Activated naive CD8-positive, alpha-beta T cell treated with anti-CD3 and anti-CD28 coated beads for 36 hours (primary cell): ENCODE measurements around the gene MBD5. TPM values are rescaled to one million over a fixed set of nuclear protein-coding genes. Genes with fewer than 3 reads are reported as not detected.
"Not testable (repeated sequence)": the region's sequence is repeated elsewhere in the genome, so short reads cannot be mapped to it uniquely, and the experiment has no call there.

Source experiments
- DNase-seq: peaks from one replicate; pipeline ENCODE4 v3.0.0; 2021
- H3K27ac Mint-ChIP-seq: one replicate; pipeline ENCODE4 v1.8.0; 2022; ENCODE audit warnings: mild to moderate bottlenecking, moderate library complexity, mixed read lengths
- H3K27me3 Mint-ChIP-seq: one replicate; pipeline ENCODE4 v1.8.0; 2022; ENCODE audit warnings: mild to moderate bottlenecking, mixed read lengths
- H3K36me3 Mint-ChIP-seq: one replicate; pipeline ENCODE4 v1.8.0; 2021; ENCODE audit warnings: mild to moderate bottlenecking, mixed read lengths
- H3K4me1 Mint-ChIP-seq: one replicate; pipeline ENCODE4 v1.8.0; 2021; ENCODE audit warnings: mixed read lengths
- H3K4me3 Mint-ChIP-seq: one replicate; pipeline ENCODE4 v1.8.0; 2022; ENCODE audit warnings: mild to moderate bottlenecking, moderate library complexity, mixed read lengths
- H3K9me3 Mint-ChIP-seq: one replicate; pipeline ENCODE4 v1.8.0; 2022; ENCODE audit warnings: mixed read lengths
- total RNA-seq, 2 experiments: library from RNA; stranded (reverse); gene quantifications; one replicate each; pipeline ENCODE4 v1.2.3, GENCODE V29; 2021

Gene MBD5
- total RNA-seq, 2 experiments from 2014 or later, result 17.0 to 17.4 TPM

DNA sequence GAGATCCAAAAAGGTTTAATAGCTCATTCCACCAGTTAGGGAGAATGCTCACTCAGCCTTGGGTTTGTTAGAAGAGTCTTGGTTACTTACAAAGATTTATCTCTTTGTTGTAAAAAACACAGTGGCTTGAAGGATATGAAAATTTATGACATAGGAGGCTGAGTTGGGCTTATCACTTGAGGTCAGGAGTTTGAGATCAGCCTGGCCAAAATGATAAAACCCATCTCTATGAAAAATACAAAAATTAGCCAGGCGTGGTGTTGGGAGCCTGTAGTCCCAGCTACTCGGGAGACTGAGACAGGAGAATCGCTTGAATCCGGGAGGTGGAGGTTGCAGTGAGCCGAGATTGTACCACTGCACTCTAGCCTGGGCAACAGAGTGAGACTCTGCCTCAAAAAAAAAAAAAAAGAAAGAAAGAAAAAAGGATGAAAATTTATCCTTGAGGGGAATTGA is 522.2 kb downstream of the MBD5 start:
- not testable (repeated sequence) for H3K27me3 Mint-ChIP-seq, H3K27ac Mint-ChIP-seq, H3K9me3 Mint-ChIP-seq, H3K36me3 Mint-ChIP-seq, H3K4me3 Mint-ChIP-seq, DNase-seq
- H3K4me1 Mint-ChIP-seq, result peaks cover 61% of the 10 kb centered on the region

DNA sequence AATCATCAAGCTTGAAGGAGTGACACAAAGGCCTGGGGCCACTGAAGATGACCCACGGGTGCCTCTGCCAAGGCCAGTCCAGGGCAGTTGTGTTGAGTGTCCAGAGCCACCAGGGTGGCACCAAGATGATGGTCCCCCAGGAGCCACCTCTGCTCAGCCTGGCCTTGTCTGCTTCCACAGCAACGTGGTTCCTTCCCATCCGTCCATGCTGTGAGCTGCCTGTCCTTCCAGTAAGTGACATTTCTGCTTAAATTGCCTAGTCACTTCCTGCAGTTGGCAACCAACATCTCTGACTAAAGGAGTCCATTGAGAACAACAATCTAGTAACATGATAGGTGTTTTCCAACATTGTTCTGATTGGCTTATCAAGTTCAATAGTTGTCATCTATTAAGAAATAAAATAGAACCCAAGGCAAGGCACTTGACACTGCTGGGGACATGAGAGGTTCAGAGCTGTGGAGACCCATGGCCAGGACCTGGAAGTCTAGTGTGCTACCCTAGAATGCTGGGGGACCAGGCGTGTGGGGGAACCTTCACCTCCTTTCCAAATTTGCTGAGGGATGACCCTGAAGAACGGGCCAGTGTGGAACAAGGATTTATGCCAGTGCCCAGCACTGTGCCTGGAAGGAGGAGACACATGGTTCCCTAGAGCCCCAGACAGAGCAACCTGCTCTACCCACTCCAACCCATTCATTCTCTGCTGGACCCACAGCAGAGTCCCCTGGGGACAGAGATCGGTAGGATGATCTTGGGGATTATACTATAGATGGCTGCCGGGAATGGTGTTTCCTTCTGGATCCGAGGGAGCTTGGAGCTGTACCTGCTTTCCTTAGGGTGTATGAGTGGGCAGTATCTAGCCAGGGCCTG is 524.7 kb downstream of the MBD5 start:
- Mint-ChIP-seq H3K4me1 (peaks cover 38% of the 10 kb centered on the region), H3K27ac (peak overlapping the region; percentile 85), H3K4me3 (no peak overlapping the region), H3K27me3 (no peaks in the 10 kb centered on the region), H3K9me3 (peaks cover 4% of the 10 kb centered on the region), H3K36me3 (peaks cover 4% of the 10 kb centered on the region)
- DNase-seq, result no peak

DNA sequence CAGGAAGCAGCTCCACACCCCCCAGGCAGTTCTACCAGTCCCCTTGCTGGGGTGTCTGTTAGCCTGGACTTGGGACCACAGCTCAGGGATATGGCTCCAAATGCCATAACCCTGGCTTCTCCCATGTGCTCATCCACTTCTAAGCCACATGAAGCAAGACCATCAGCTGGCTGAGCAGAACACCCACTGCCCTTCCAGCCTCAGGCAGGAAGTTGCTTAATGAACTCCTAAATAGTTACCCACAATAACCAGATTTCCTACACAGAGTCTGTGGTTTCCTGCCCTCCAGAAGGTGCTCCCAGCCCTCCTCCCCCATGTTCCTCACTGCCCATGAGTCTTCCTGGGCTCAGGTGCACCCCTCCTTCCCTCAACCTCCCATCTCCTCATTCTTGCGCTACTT is 525.4 kb downstream of the MBD5 start:
- Mint-ChIP-seq H3K4me3 (no peak overlapping the region), H3K9me3 (peaks cover 4% of the 10 kb centered on the region)

DNA sequence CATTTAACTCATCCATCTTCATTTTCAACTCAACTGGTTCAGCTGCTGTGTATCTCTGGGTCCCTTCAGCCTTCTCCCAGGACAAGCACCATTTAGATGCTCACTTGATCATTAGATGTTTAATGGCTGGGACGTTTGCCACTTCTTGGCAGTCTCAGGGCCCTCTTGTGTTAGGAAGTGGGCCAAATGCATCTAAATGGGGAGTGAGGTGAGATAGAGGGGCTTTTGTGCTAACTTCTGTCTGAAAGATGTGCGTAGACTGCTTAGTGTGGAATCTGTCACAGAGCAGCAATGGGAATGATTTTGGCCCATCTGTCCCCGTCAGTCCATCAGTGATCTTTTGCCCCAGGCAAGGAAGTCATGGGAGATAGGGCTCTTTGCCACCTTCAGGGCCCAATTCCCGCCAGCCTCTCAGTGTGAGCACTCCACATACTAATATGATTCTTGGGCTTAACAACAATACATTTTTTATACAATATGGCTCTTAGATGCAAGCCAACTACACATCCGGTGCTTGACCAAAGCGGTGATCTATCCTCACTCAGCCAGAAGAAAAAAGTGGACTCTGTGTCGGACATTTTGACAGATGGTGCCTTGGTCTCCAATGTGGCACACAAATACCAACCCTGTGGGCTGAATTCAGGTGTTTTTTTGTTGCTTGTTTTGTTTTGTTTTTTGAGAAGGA is 528.0 kb downstream of the MBD5 start:
- no peak overlapping the region for H3K4me3 Mint-ChIP-seq
- H3K27ac Mint-ChIP-seq, result no peak overlapping the region
- H3K9me3 Mint-ChIP-seq, result peaks cover 4% of the 10 kb centered on the region
- no peak for DNase-seq
- H3K27me3 Mint-ChIP-seq, result no peaks in the 10 kb centered on the region
- no peaks in the 10 kb centered on the region for H3K36me3 Mint-ChIP-seq
- H3K4me1 Mint-ChIP-seq, result peaks cover 30% of the 10 kb centered on the region

More for the DNA sequence above, 525.4 kb downstream of the MBD5 start:
- no peak for DNase-seq
- Mint-ChIP-seq H3K4me1 (peaks cover 31% of the 10 kb centered on the region), H3K27ac (peak overlapping the region; percentile 85), H3K27me3 (no peaks in the 10 kb centered on the region), H3K36me3 (no peaks in the 10 kb centered on the region)

DNA sequence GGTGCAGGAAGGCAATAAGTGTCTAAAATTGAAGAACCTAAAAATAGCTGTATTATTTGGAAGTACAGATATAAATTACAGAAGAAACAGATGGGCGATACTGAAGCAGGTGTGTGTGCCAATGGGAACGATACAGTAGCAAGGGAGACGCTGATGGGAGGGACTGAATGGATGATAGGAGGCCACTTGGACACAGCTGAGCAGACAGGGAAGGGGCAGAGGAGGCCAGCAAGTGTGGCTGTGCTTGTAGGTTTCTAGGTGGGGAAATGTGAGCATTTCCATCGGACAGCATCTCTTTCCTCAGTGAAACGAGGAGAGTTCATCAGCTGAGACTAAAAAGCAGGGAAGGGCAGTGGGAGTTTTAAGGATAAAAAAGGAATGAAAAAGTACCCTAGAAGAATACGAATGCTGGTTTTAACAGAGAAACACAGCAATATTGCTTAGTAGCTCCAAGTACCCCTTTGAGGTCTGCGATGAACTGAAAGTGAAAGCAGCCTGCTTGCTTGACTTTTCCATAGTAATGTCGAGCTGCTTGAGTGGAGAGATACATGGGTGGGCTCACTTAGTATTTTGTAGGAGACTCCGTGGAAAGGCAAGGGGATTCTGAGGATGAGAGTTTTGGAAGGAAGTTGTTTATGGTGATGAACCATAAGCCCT is 531.9 kb downstream of the MBD5 start:
- DNase-seq, result no peak
- no peaks in the 10 kb centered on the region for H3K27me3 Mint-ChIP-seq
- H3K27ac Mint-ChIP-seq, result no peak overlapping the region
- peaks cover 4% of the 10 kb centered on the region for H3K4me1 Mint-ChIP-seq
- no peaks in the 10 kb centered on the region for H3K36me3 Mint-ChIP-seq
- no peaks in the 10 kb centered on the region for H3K9me3 Mint-ChIP-seq
- no peak overlapping the region for H3K4me3 Mint-ChIP-seq

DNA sequence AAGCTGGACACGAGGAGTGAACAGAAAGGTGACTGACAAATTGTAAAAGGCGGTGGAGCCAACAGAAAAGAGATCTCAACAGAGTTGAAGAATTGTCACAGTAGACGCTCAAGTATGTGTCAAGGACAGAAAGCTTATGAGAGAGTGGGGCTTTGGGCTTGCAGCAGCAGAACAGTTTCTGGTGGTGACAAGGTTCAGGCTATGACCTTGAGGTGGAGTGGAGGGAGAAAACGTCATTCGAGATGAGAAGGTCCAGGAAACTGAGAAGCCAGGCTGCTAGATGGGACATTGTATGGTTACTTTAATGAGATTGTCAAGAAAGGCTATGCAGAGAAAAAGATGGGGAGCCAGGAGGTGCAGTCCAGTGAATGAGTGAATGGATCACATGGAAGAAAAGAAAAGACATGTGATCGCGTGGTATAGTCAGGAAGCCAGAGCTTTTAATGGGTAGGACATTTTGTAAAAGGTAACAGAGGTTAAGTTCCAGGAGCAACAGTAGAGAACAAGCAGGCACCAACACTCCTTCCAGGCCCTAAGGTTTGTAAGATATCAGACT is 532.5 kb downstream of the MBD5 start:
- H3K27me3 Mint-ChIP-seq, result no peaks in the 10 kb centered on the region
- H3K4me1 Mint-ChIP-seq, result peaks cover 4% of the 10 kb centered on the region
- DNase-seq, result no peak
- no peaks in the 10 kb centered on the region for H3K36me3 Mint-ChIP-seq
- H3K27ac Mint-ChIP-seq, result no peak overlapping the region
- peaks cover 4% of the 10 kb centered on the region for H3K9me3 Mint-ChIP-seq
- no peak overlapping the region for H3K4me3 Mint-ChIP-seq

DNA sequence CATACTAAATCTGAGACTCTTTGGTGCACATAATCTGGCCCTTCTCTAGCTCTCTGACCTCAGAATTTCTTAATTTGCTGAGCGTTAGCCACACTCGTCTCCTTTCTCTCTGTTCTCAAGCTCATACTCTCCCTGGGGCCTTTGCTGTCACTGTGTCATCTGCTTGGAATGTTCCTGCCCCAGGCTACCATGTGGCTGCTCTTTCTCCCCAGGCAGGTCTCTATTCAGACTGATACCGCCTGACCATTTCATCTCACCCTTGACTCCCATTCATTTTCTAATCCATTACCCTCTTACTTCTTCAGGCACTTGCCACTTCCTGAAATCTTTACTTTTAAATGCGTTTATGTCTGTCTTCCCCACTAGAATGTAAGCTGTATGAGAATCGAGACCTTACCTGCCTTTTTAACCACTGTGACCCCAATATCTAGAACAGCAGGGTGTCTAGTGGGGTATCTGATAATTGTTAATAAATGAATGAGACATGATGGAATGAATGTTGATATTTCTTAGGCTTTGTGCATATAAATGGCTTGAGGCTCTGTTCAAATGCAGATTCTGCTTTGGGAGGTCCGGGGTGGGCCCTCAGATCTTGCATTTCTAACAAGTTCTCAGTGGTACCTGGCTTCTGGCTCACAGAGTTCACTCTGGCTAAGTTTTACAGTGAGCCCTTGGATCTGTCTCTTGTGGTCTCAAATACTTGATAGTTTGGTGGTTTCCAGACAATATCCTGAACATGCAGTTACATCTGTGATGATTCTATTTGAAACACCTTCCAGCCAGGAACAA is 533.8 kb downstream of the MBD5 start:
- no peak for DNase-seq
- Mint-ChIP-seq H3K27me3 (no peaks in the 10 kb centered on the region), H3K4me3 (no peak overlapping the region), H3K36me3 (no peaks in the 10 kb centered on the region), H3K27ac (no peak overlapping the region), H3K9me3 (peaks cover 4% of the 10 kb centered on the region), H3K4me1 (peaks cover 4% of the 10 kb centered on the region)

DNA sequence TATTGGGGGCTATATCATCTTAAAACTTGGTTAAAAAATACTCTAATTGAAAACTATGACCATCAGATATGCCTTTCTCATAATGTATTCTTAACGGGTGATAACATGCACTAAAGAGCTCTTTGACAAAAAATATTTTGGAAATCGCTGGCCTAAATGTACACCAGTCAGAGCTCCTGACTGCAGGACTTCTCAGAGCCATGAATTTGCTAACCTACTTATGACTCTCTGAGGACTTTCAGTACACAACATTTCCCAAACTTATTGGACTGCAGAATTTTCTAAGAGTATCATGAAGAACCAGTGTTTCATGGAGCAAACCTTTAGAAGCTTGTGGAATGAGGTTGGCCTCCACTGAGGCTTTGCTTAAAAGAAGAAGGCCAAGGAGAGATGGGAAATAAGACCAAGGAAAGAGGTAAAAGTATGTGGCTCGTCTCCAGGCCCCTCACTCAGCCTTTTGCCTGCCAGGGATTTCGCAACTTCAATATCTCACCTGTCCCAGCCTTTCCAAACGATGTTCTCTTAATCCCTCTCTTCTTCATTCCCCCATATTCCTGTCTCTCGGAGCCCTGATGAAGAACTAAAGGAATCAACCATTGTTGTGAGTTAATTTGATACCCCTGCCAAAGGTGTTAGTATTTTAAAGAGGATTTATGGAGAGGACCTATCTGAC is 534.9 kb downstream of the MBD5 start:
- no peak for DNase-seq

DNA sequence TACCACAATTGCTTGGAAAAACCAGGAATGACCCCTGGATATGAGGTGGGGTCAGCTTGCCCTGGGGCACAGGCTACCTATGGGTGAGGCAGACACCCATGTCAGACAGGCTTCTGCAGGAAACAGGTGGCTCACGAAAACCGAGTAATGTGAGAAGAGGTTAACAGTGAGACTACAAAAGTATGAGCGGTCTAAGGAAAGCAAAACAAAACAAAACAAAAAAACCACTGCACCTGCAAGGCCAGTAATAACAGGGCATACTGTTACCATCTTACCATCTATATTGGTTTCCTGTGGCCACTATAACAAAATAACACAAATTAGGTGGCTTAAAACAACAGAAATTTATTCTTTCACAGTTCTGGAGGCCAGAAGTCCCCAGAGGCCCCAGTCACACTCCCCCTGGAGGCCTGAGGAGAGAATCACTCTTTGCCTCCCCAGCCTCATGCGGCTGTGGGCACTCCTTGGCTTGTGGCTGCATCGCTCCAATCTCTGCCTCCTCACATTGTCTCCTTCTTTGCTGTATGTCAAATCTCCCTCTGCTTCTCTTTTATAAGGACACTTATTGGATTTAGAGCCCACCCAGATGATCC is 537.0 kb downstream of the MBD5 start:
- Mint-ChIP-seq H3K36me3 (no peaks in the 10 kb centered on the region), H3K4me3 (no peak overlapping the region), H3K4me1 (no peaks in the 10 kb centered on the region), H3K9me3 (peaks cover 4% of the 10 kb centered on the region), H3K27ac (no peak overlapping the region), H3K27me3 (no peaks in the 10 kb centered on the region)
- no peak for DNase-seq

More for the DNA sequence above, 534.9 kb downstream of the MBD5 start:
- Mint-ChIP-seq H3K27me3 (no peaks in the 10 kb centered on the region), H3K4me1 (peaks cover 4% of the 10 kb centered on the region), H3K4me3 (no peak overlapping the region), H3K27ac (no peak overlapping the region), H3K36me3 (no peaks in the 10 kb centered on the region), H3K9me3 (peaks cover 4% of the 10 kb centered on the region)

DNA sequence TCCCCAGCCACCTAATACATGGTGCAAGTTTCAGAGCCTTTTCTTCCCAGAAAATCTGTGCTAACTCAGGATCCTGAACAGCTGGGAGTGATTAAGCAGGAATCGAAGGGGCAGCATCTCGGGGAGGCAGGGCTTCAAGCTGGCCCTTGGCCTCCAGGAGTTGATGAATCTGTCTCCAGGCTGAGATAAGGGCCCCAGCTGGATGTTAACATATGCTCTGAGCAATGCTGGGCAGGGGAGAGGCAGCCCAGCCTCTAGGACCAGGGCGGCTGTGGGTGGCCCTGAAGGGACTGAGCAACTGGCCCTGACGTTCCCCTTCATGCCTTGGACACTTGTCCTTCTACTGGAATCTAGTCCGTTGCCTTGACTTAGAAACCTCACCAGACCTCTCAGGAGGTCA is 539.6 kb downstream of the MBD5 start:
- no peaks in the 10 kb centered on the region for H3K36me3 Mint-ChIP-seq
- peaks cover 4% of the 10 kb centered on the region for H3K9me3 Mint-ChIP-seq
- H3K4me3 Mint-ChIP-seq, result no peak overlapping the region
- H3K27ac Mint-ChIP-seq, result no peak overlapping the region
- no peak for DNase-seq
- H3K4me1 Mint-ChIP-seq, result no peaks in the 10 kb centered on the region
- no peaks in the 10 kb centered on the region for H3K27me3 Mint-ChIP-seq

DNA sequence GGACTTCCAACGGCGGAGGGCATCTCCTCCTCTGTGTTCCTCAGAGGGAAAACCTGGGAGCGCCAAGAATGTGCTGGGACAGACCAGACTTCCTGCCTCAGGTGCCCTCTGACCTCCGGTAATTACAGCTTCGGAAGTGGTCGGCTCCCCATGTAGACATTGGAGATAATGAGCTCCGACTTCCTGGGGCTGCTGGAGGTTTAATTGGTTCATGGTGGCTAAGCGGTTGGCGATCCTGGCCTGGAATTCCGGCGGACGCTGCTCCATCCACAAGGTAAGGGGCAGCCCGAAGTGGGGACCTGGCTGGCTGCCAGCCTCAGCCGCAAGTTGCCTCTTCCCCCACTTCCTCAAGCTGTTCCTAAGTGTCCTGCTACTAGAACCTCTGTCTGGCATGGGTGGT is 540.5 kb downstream of the MBD5 start:
- no peak overlapping the region for H3K27ac Mint-ChIP-seq
- no peaks in the 10 kb centered on the region for H3K36me3 Mint-ChIP-seq
- H3K4me1 Mint-ChIP-seq, result no peaks in the 10 kb centered on the region
- H3K4me3 Mint-ChIP-seq, result no peak overlapping the region
- DNase-seq, result no peak
- peaks cover 4% of the 10 kb centered on the region for H3K9me3 Mint-ChIP-seq
- H3K27me3 Mint-ChIP-seq, result no peaks in the 10 kb centered on the region

DNA sequence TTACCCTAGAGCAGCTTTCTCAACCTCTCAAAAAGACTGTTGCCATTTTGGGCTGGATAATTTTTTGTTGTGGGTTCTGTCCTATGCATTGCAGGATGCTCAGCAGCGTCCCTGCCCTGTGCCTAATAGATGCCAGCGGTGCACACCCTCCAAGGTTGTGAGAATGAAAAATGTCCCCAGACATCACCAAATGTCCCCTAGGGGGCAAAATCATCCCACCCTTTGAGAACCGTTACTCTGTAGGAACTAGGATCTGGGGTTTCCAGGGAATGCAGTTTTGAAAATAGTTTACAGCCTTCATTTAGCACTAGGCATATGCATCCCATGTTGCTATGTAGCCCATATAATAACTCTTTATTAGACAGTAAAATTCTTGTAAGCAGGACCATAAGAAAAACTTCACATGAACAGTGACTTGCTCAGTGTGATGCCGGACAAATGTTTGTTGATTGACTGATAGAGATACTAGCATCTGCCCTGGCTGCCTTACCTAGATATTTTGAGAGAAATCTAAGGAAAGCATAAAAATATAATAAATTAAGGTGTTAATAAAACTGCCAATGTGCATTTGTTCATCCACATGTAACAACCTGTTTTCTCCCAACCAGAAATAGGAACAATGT is 544.5 kb downstream of the MBD5 start:
- Mint-ChIP-seq H3K4me1 (peaks cover 13% of the 10 kb centered on the region), H3K36me3 (no peaks in the 10 kb centered on the region), H3K27me3 (no peaks in the 10 kb centered on the region), H3K4me3 (no peak overlapping the region), H3K9me3 (no peaks in the 10 kb centered on the region), H3K27ac (no peak overlapping the region)
- DNase-seq, result no peak
